OCI-LY7 (cell line): ENCODE measurements around the gene IGF2BP1. TPM values are rescaled to one million over a fixed set of nuclear protein-coding genes. Genes with fewer than 3 reads are reported as not detected.

ENCODE experiments used
- BruUV-seq: library from RNA; stranded (reverse); fragments of 400-500 nt; replicated peaks from 2 replicates; lab custom pipeline; 2021; lab: Mats Ljungman, UMichigan
- CTCF ChIA-PET: fragments of 300-600 bp; sonication (Branson Sonifier 250); formaldehyde crosslinking; loops from one replicate; lab custom pipeline; 2022; ENCODE audit warnings: antibody characterized with exemption; ENCODE audit not compliant: unreplicated experiment; lab: Charles Lee
- POLR2A ChIA-PET: fragments of 300-600 bp; sonication (Branson Sonifier 250); formaldehyde crosslinking; loops from one replicate; lab custom pipeline; 2022; ENCODE audit warnings: antibody characterized with exemption; lab: Charles Lee
- DNase-seq: peaks from one replicate; pipeline ENCODE4 v3.0.0-alpha.2; 2015; ENCODE audit warnings: low spot score
- H2AFZ ChIP-seq: fragments of 200-600 bp; sonication (generic), shearing (Covaris generic); 2 replicates; pipeline ENCODE4 v1.6.1; 2014; ENCODE audit warnings: mild to moderate bottlenecking, antibody characterized with exemption, low read length, moderate library complexity
- H3K27ac ChIP-seq: fragments of 200-600 bp; sonication (generic); 2 replicates; pipeline ENCODE4 v1.5.1; 2014; ENCODE audit warnings: mixed run types, low read depth, mild to moderate bottlenecking, moderate library complexity, low read length, inconsistent platforms; ENCODE audit not compliant: poor library complexity, severe bottlenecking
- H3K36me3 ChIP-seq: fragments of 200-600 bp; sonication (generic); 2 replicates; pipeline ENCODE4 v1.6.1; 2014; ENCODE audit warnings: mild to moderate bottlenecking, antibody characterized with exemption, low read length, moderate library complexity, mixed read lengths; ENCODE audit not compliant: insufficient read depth
- H3K4me1 ChIP-seq: fragments of 200-600 bp; sonication (generic); 2 replicates; pipeline ENCODE4 v1.5.1; 2014; ENCODE audit warnings: mild to moderate bottlenecking, low read length; ENCODE audit not compliant: insufficient read depth, poor library complexity, severe bottlenecking
- H3K4me2 ChIP-seq: fragments of 200-600 bp; sonication (generic); 2 replicates; pipeline ENCODE4 v1.6.1; 2014; ENCODE audit warnings: mild to moderate bottlenecking, low read length
- H3K4me3 ChIP-seq: fragments of 200-600 bp; sonication (generic); 2 replicates; pipeline ENCODE4 v1.5.1; 2014; ENCODE audit warnings: mild to moderate bottlenecking, low read depth, low read length; ENCODE audit not compliant: poor library complexity, severe bottlenecking
- H3K79me2 ChIP-seq: fragments of 200-600 bp; sonication (generic); 2 replicates; pipeline ENCODE4 v1.6.1; 2016; ENCODE audit warnings: low read depth, mild to moderate bottlenecking, low read length, moderate library complexity, mixed read lengths; ENCODE audit not compliant: insufficient read depth
- H3K9me2 ChIP-seq: fragments of 200-600 bp; sonication (generic); 2 replicates; pipeline ENCODE4 v1.6.1; 2016; ENCODE audit warnings: mild to moderate bottlenecking, low read length, mixed read lengths; ENCODE audit not compliant: insufficient read depth
- H3K9me3 ChIP-seq: fragments of 200-600 bp; sonication (generic); 2 replicates; pipeline ENCODE4 v1.6.1; 2014; ENCODE audit warnings: mild to moderate bottlenecking, mixed run types, low read length, mixed read lengths
- H4K20me1 ChIP-seq: fragments of 200-600 bp; sonication (generic); 2 replicates; pipeline ENCODE4 v1.6.1; 2014; ENCODE audit warnings: mild to moderate bottlenecking, antibody characterized with exemption, low read length, moderate library complexity, mixed read lengths; ENCODE audit not compliant: insufficient read depth
- EZH2phosphoT487 ChIP-seq: fragments of 200-600 bp; sonication (generic); IDR thresholded peaks from 2 replicates; pipeline ENCODE4 v1.6.1; 2018; ENCODE audit warnings: low read depth, borderline replicate concordance, mild to moderate bottlenecking, mixed run types, antibody characterized with exemption, low read length, moderate library complexity, mixed read lengths
- intact Hi-C: fragments of 100-400 bp; cut with micrococcal nuclease; formaldehyde crosslinking; loops from one replicate; pipeline ENCODE4 v1.10.0; 2022; ENCODE audit not compliant: unreplicated experiment
- total RNA-seq, 2 experiments: library from RNA; depleted of rRNA in 1 of 2; stranded (reverse); fragments of >200 nt in 1 of 2; shearing (Covaris generic) in 1 of 2; gene quantifications; 2 replicates each; pipeline ENCODE4 v1.2.3, GENCODE V29; 2014 to 2022
- TF ChIP-seq, protein P1 (sequence below): fragments of 200-600 bp; sonication (generic); conservative IDR thresholded peaks from 2 replicates; pipeline ENCODE4 v1.5.1; 2014; ENCODE audit warnings: mild to moderate bottlenecking, antibody characterized with exemption, low read length, moderate library complexity, mixed read lengths

The IGF2BP1 gene
- total RNA-seq, 2 experiments from 2014 or later: 18.9 to 46.4 TPM

DNA sequence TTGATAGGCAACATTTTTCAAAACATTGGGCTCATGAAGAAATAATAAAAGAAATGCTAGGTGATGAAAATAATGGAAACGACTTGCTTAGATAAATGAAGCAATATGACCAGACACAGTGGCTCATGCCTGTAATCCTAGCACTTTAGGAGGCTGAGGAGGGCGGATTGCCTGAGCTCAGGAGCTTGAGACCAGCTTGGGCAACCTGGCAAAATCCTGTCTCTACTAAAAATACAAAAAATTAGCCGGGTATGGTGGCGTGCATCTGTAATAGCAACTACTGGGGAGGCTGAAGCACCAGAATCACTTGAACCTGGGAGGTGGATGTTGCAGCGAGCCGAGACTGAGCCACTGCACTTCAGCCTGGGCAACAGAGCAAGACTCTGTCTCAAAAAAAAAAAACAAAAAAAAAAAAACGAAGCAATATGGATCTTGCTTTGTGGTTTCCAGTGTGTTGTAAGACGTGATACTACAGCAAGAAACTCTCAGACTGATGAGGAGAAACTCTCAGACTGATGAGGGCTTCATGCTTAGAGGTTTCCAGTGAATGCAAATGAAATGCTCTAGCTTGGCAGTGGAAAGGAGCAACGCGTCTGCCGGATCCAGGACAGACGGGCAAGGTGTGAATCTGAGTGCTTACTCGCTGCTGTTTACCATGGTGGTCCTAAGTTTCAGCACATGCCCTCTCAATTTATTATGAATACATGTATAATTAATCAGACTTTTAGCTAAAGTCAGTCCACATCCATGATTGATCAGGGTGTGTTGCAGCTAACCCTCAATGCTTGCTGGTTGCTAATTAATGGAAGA, 11.5 kb upstream of the IGF2BP1 start:
- Histone ChIP-seq H3K9me2 (no peaks in the 10 kb centered on the region), H3K4me2 (no peak overlapping the region), H3K36me3 (no peaks in the 10 kb centered on the region), H4K20me1 (no peaks in the 10 kb centered on the region), H3K4me1 (no peaks in the 10 kb centered on the region), H3K9me3 (no peaks in the 10 kb centered on the region), H3K79me2 (no peaks in the 10 kb centered on the region), H2AFZ (no peak overlapping the region), H3K4me3 (no peak overlapping the region), H3K27ac (no peak overlapping the region)
- no TSS peak for BruUV-seq
- ChIA-PET POLR2A (no interaction called here), CTCF (no interaction called here)
- no peak for DNase-seq
- intact Hi-C loops: no loop called here
- no peak for TF ChIP-seq EZH2phosphoT487
- TF ChIP-seq, protein P1, sequence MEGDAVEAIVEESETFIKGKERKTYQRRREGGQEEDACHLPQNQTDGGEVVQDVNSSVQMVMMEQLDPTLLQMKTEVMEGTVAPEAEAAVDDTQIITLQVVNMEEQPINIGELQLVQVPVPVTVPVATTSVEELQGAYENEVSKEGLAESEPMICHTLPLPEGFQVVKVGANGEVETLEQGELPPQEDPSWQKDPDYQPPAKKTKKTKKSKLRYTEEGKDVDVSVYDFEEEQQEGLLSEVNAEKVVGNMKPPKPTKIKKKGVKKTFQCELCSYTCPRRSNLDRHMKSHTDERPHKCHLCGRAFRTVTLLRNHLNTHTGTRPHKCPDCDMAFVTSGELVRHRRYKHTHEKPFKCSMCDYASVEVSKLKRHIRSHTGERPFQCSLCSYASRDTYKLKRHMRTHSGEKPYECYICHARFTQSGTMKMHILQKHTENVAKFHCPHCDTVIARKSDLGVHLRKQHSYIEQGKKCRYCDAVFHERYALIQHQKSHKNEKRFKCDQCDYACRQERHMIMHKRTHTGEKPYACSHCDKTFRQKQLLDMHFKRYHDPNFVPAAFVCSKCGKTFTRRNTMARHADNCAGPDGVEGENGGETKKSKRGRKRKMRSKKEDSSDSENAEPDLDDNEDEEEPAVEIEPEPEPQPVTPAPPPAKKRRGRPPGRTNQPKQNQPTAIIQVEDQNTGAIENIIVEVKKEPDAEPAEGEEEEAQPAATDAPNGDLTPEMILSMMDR: no peak

DNA sequence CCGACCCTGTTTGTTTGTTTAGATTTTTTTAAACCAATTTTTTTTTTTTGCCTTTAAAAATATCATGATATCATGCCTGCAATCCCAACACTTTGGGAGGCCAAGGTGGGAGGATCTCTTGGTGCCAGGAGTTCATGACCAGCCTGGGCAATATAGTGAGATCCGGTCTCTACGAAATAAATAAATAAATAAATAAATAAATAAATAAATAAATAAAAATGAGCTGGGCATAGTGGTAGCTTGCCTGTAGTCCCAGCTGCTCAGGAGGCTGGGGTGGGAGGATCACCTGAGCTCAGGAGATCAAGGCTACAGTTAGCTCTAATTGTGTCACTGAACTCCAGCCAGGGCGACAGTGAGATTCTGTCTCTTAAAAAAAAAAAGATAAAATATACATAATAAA, 8.1 kb upstream of the IGF2BP1 start:
- no peak for TF ChIP-seq EZH2phosphoT487
- TF ChIP-seq, protein P1: no peak
- no TSS peak for BruUV-seq
- DNase-seq: no peak
- H3K27ac ChIP-seq: no peak overlapping the region
- H3K36me3 ChIP-seq: no peaks in the 10 kb centered on the region
- H3K4me1 ChIP-seq: no peaks in the 10 kb centered on the region
- ChIA-PET CTCF (no interaction called here), POLR2A (interaction anchor here (0.6 kb wide), 1 partner anchor 283 kb away, joined by 3 read pairs; no protein-coding TSS in a partner anchor)
- no peak overlapping the region for H2AFZ ChIP-seq
- no peaks in the 10 kb centered on the region for H3K79me2 ChIP-seq
- no peaks in the 10 kb centered on the region for H3K9me2 ChIP-seq
- intact Hi-C loops: no loop called here
- no peaks in the 10 kb centered on the region for H3K9me3 ChIP-seq
- H3K4me2 ChIP-seq: no peak overlapping the region
- no peaks in the 10 kb centered on the region for H4K20me1 ChIP-seq
- no peak overlapping the region for H3K4me3 ChIP-seq

DNA sequence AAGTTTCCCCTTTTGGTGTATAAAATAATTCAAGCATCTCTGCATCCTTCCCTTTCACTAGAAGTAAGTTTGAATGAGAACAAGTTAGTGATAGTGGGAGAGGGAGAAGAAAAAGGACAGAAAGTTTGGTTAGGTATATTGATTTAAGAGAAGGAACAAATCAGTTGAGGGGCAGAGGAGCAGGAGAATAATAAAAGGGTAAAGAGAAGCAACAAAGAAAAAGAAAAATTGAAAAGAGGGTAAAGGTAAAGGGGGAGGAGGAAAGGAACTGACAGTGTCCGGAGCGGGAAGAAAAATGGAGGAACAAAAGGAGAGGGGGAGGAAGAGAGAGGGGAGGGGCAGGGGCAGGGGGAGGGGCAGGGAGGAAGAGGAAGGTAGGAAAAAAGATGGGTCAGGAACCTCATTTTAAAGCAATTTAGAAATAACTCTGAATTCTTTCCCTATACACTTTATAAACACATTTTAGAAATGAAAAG, 6.3 kb upstream of the IGF2BP1 start:
- intact Hi-C loops: no loop called here
- ChIA-PET CTCF (no interaction called here), POLR2A (no interaction called here)
- H3K79me2 ChIP-seq: no peaks in the 10 kb centered on the region
- no peaks in the 10 kb centered on the region for H3K36me3 ChIP-seq
- TF ChIP-seq, protein P1: no peak
- no peak for TF ChIP-seq EZH2phosphoT487
- no peak overlapping the region for H3K4me3 ChIP-seq
- no TSS peak for BruUV-seq
- H3K4me2 ChIP-seq: no peak overlapping the region
- H3K9me3 ChIP-seq: no peaks in the 10 kb centered on the region
- H3K27ac ChIP-seq: no peak overlapping the region
- no peaks in the 10 kb centered on the region for H4K20me1 ChIP-seq
- no peaks in the 10 kb centered on the region for H3K9me2 ChIP-seq
- no peak overlapping the region for H2AFZ ChIP-seq
- H3K4me1 ChIP-seq: peaks cover 7% of the 10 kb centered on the region
- DNase-seq: no peak
